Measurements from ENCODE around the gene CD247. TPM values are rescaled to one million over a fixed set of nuclear protein-coding genes. Genes with fewer than 3 reads are reported as not detected.

Gene CD247
- polyA plus RNA-seq, 1 of the 3 experiments (the other 2 are of a cell fraction) = 0.08 TPM

DNA sequence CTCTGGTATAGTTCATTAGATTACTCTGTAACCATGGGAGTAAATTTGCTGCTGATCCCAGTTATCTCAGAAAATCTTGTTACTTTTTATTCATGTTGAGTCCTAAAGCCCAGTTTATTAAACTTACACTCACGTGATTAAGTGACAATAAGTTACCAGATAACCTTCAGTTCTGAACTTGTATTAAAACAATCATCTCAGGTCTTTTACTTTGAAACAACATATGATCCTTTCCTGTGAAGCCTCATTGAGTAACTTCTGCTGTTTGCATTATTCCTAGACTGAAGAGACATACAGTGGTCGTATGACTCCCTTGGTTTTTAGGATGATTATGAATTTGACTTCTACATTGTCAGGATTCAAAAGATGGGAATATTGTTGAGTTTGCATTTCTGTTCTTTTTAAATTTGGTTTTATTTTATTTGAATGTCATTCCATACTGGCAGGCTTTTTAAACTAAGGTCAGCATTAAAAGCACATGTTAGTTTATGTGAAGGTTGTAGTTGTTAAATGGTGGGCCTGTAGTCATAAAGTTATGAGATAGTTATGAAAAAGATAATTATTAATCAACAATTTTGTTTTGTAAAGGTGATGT lies 117.9 kb downstream of the CD247 start:
- WGBS (ENCODE audit: low lambda C conversion rate) = 88% methylated on average over 2 of the region's 2 CpGs
- POLR2A ChIA-PET = no interaction called here
- DNase-seq = no peak
- Histone ChIP-seq H3F3A (replicated peaks; ENCODE audit: insufficient read depth) (peaks cover 6% of the 10 kb centered on the region), H3K9me3 (no peaks in the 10 kb centered on the region), H3K27me3 (ENCODE audit: insufficient read depth) (no peaks in the 10 kb centered on the region), H3K27ac (ENCODE audit: low read depth in 2 of 2, low read length in 1 of 2) (no peak overlapping the region), H3K79me2 (ENCODE audit: insufficient read depth) (no peaks in the 10 kb centered on the region), H3K4me3 (ENCODE audit: low read depth in 2 of 2, low read length in 1 of 2) (no peak overlapping the region), H3K9ac (no peak overlapping the region), H3K4me2 (no peak overlapping the region), H3K4me1 (ENCODE audit: control insufficient read depth in 1 of 2, insufficient read depth in 2 of 2, low read depth in 1 of 2, low read length in 1 of 2) (no peaks in the 10 kb centered on the region; a peak in 2 of 4 replicates), H4K20me1 (ENCODE audit: insufficient read depth) (no peaks in the 10 kb centered on the region), H3K9me2 (no peaks in the 10 kb centered on the region), H2AFZ (ENCODE audit: low read depth) (no peak overlapping the region), H3K36me3 (replicated peaks in 1 of 2; ENCODE audit: control insufficient read depth in 1 of 2, insufficient read depth in 2 of 2, low read length in 1 of 2) (peaks cover 35 to 51% of the 10 kb centered on the region in 2 experiments)
- CTCF ChIA-PET = interaction anchor here (0.6 to 3.1 kb wide), 16 partner anchors 8 to 148 kb away, joined by 3 to 35 read pairs (median 6); no protein-coding TSS in a partner anchor
- TF ChIP-seq FOSL2 (IDR thresholded peaks at IDR 0.05; ENCODE audit: borderline replicate concordance, low read depth) (no peak), SIN3A (IDR thresholded peaks at IDR 0.05; ENCODE audit: borderline replicate concordance, low read depth, low read length) (no peak), GABPA (IDR thresholded peaks at IDR 0.05; ENCODE audit: low read depth) (no peak), IRF3 (IDR thresholded peaks at IDR 0.05; ENCODE audit: low read depth, low read length) (no peak), MXI1 (IDR thresholded peaks at IDR 0.05; ENCODE audit: low read depth, low read length) (no peak), USF1 (IDR thresholded peaks at IDR 0.05; ENCODE audit: borderline replicate concordance, low read depth) (no peak), CTCF (IDR thresholded peaks at IDR 0.05) (no peak), FOXM1 (IDR thresholded peaks at IDR 0.05; ENCODE audit: low read depth) (no peak), SMC3 (IDR thresholded peaks at IDR 0.05; ENCODE audit: low read depth, low read length) (no peak), NFIC (IDR thresholded peaks at IDR 0.05; ENCODE audit: borderline replicate concordance) (no peak), TAF1 (IDR thresholded peaks at IDR 0.05; ENCODE audit: borderline replicate concordance, low read depth, low read length) (no peak), EZH2phosphoT487 (IDR thresholded peaks at IDR 0.05; ENCODE audit: borderline replicate concordance, low read depth) (no peak), YY1 (IDR thresholded peaks at IDR 0.05; ENCODE audit: low read depth) (no peak), RFX5 (IDR thresholded peaks at IDR 0.05; ENCODE audit: low read length) (no peak), GATA2 (CRISPR knock-in tag; IDR thresholded peaks at IDR 0.05) (no peak), POLR2AphosphoS5 (IDR thresholded peaks at IDR 0.05; ENCODE audit: low read depth, low read length) (no peak)
- TF ChIP-seq, protein P1, sequence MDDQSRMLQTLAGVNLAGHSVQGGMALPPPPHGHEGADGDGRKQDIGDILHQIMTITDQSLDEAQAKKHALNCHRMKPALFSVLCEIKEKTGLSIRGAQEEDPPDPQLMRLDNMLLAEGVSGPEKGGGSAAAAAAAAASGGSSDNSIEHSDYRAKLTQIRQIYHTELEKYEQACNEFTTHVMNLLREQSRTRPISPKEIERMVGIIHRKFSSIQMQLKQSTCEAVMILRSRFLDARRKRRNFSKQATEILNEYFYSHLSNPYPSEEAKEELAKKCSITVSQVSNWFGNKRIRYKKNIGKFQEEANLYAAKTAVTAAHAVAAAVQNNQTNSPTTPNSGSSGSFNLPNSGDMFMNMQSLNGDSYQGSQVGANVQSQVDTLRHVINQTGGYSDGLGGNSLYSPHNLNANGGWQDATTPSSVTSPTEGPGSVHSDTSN (IDR thresholded peaks at IDR 0.05) = no peak
- TF ChIP-seq, protein P2, sequence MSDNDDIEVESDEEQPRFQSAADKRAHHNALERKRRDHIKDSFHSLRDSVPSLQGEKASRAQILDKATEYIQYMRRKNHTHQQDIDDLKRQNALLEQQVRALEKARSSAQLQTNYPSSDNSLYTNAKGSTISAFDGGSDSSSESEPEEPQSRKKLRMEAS (IDR thresholded peaks at IDR 0.05; ENCODE audit: low read depth) = no peak

All from SK-N-SH (cell line).